Stimulated activated CD8-positive, alpha-beta memory T cell treated with anti-CD3 and anti-CD28 coated beads, Interleukin-7, amount 100 ng/mL, for 48 hours (primary cell): ENCODE measurements around the gene ZNF831.

ENCODE experiments used
- DNase-seq, 2 donors: peaks; one replicate each; pipeline ENCODE4 v3.0.0-alpha.2; 2020; ENCODE audit warnings: low read depth in 1 of 2; ENCODE audit errors: extremely low read depth in 1 of 2

Gene ZNF831

DNA sequence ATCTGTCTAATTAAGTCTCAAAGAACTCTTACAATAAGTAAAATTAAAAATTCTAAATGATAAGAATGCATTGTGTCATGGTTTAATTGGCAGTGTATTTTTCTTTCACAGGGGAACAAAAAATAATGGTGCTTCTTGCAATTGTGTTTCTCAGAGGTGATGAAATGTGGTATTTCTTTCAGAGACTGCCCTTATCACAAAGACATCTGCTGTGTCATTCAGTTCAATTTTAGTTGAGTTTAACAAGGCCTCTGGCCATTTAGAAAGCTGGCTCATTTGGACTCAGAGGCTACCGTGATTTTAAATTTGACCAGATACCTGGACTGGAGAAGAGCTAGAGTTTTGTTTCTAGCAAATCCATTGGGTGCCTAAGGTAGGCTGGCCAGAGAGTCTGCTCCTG is 23.6 kb upstream of the ZNF831 start:
- no peak for DNase-seq

DNA sequence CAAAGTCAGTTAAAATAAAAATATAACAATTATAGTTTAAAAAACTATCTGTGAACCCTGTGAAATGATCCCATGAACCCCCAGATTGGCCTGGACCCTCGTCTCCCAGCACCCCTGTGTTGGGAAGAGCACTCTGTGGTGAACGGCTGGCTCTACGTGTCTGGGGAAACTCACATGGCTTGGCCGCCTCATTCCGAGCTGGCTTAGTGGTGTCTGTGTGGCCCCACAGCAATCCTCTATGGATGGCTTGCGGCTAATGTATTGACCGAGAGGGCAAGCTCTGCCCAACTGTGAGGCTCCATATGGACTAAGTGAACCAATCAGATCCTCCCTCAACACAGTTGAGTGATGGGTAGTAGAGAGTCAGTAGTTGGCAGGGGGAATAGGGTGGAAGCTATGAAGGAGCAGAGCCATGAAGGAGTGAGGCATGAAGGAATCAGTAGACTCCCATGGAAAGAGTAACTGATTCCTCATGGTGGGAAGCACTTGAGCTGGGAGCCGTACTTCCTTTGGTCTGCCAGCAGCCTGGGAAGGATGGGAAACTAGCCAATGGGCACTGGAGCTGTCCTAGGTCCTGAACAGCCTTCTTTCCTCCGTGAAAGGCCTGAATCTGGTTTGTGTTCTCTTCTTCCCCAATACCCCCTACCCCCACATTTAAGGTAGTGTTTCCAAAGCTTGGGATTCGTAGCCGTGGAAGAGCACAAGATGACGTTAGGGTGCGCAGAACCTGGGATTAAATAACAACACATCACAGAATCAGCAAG is 21.6 kb upstream of the ZNF831 start:
- DNase-seq: no peak

DNA sequence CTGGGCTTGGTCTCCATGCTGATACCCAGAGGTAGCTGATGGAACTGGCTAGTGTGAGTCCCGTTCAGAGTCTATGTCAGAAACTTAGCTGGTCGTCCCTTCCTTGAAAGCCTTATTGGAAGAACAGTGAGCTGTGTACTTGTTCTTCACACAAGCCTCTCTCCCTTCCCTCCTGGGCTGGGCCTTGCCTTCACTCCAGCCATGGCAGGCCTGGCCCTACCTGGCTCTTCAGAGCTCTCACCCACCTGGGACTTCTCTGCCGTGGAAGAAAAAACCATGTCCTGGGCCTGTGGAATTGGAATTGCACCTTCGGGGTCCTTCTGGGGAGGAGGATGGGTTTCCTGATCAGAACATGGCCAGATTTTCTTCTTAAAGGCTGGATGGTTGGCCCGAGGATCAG is 20.3 kb upstream of the ZNF831 start:
- no peak for DNase-seq

DNA sequence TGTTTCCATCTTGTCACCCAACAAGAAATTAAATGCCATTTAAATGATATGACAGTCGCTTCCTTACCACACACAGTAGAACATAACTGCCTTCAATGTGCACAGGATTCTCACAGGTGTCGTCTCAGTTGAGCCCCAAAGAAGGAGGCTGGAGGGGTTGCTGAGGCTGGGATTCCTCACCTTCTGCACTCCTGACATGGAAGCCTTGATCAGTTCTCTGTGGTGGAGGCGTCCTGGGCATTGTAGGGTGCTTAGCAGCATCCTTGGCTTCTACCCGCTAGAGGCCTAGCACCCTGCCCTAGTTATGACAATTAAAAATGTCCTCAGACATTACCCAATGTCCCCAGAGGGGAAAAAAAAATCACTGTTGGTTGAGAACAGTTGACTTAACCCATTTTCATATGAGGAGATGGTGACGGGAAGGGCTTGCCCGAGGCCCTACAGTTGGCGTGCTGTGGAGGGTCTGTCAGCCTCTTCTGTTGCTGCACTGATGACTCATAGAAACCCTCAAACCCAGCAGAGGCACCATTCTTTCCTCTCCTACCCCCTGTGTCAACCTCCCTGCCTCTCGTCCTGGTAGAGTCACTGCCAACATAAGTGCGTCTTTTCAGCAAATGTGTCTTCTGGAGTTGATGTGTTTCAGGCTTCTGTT is 19.3 kb upstream of the ZNF831 start:
- DNase-seq: peak; percentile 48 to 73

DNA sequence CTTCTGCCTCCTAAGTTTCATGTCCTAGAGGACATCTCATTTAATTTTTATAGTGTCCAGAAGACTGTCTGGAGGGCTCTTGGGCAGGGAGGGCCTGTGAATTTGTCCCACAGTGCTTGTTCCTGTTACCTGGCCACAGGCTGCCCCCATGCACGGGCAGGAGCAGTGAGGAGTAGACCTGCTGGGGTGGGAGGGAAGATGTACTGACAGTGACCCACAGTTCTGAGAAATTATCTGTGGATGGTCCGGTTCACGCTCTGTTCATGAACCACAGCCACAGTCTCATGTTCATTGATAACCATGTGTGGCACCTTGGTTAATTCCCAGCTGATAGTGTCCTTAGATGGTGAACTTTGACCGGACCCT is 18.8 kb upstream of the ZNF831 start:
- DNase-seq: no peak

DNA sequence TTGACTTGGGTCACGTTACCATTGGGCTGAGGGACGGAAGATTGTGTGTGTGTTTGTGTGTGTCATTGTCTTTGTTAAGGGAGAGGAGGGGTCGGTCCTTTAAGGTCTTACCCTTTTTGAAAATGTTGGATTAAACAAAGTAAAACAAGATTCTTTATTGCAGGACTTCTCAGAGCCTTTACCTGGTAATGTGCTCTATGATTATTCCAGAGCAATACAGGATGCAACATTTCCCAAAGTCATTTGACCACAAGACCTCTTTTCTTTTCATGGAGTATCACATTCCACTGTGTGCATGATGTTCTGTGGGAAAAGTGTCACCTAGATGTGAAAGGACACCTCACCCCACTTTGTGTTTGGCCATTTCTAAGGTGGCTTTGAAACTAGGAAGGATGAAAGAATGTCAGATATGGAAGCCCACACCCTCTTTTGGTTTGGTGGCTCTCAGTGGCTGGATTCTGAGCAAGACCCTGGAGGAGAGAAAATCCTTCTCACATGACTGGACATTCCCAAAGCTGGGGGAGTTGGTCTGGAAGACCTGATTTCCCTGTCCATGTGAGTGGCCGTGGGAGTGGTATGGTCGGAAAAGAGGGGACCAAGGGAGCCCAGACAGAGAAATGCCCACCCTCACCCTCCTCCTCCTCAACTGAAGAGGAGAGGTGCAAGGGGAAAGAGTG is 18.2 kb upstream of the ZNF831 start:
- no peak for DNase-seq

DNA sequence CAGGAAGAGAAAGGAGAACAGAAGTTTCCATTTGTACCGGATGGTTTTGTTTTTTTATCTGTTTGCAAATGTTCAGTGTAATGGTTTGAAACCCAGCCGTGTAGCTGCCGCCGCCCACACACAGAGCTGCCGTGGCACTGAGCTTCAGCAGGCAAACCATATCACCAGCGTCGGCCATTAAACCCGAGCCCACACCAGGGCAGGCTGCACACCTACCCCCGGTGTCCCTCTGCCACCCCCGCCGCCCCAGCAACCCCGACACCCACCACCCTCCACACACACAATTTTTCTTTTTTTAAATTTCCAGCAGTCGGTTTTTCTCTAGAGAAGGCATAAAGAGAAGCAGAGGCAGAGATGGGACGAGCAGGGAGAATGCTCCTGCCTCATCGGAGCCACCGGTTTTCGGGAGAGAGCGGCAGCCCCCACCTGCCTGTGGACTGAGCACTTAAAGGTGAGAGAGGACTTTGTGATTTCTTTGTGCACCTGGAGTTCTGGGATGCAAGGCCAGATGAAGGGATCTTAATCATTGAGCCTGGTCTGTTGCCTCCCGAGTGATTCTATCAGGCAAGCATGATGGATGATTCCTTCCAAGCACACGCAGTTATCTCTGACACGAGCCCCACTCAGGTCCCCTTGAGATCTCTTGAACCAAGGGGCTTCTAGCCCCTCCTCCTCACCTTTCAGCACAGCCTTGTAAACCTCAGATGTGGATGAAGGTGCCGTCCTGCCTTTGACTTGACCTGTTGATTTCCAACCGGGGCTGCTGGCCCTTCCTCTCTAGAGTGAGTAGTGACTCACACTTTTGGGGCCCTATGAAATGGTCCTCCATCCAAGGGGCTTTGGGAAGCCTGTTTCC is 17.5 kb upstream of the ZNF831 start:
- peak; percentile 46 to 65 for DNase-seq

DNA sequence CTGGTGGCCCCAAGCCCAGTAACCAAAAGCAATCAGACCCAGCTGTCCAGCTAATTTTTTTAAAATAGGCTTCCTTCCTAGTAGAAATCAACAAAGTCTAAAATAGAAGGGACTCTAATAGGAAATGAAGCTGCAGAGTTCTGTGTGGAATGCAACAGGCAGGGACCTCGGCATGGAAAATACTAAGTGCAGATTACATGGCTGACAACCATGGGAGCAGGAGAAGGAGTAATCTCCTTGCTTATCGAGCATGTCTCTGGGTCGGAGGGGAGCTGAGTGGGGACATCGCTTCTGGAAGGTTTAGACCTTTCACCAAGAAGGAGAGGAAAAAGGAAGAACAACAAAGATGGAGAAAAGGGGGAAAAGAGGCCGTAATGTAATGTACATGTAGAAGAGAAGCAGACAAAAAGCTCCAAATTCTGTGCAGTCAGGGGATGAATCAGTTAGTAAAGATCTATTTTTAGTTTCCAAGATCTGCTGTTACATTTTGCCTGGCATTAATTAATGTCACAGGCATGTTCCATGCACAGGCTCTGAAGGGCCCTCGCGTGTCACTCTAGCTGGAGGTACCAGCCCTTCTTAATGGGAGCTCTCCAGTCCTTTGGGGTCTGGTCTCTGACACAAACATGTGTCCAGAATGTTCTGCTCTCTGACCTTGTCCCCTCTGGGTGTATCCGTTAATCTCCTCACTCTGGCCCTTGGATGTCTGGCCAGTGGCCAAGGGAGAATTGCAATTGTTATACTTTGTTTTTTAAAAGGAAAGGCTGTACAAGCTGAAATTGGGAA is 16.6 kb upstream of the ZNF831 start:
- DNase-seq: no peak

DNA sequence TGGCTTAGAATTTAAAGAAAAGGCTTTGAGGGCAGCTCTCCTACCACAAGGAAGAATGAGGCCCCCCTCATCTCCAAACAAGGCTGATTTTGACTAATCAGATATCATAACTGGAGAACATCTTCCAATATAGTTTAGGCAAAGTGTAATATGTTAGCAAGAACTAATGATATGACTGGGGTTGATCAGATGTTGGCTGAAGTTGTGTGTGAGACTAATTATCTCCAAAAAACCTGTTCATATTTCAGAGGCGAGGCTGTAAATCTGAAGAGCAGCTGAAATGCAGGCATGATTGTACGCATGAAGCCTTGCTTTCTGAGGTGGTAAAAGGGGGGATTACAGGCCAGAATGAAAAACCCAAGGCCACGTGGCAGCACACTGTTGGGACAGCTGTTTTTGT is 16.0 kb upstream of the ZNF831 start:
- no peak for DNase-seq

DNA sequence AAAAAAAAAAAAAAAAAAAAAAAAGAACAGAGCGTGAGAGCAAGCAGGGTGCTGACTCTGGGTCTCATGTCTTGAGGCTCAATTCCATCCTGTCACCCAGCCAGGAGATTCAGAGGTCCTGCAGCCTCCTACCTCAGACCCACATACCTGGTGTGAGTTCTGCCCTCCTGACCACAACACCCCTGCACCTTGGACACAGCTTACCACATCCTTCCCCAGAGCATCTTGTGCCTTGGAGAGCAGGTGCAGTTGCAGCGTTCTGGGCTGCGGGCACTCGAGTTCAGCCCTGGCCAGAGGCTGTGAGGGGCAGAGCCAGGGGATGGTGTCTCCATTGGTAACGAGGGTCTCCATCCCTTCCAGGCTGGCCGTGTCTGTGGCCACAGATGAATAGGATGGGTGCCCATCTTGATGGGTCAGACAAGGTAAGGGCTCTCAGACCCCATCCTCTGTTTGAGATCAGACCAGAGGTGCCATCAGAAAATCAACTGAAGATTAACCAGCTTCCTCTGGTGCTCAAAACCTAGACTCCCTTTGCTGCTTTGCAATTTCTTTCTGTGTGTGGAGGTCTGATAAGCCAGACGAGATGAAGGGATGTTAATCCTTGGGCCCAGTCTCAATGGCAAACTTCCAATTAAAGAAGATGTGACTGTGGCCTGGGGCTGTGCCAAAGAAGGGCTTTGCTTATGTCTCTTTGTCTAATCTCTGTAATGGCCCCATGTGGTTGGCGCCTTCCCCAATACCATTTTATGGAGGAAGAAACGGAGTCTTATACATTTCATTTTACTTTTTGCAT is 14.7 kb upstream of the ZNF831 start:
- DNase-seq: no peak

DNA sequence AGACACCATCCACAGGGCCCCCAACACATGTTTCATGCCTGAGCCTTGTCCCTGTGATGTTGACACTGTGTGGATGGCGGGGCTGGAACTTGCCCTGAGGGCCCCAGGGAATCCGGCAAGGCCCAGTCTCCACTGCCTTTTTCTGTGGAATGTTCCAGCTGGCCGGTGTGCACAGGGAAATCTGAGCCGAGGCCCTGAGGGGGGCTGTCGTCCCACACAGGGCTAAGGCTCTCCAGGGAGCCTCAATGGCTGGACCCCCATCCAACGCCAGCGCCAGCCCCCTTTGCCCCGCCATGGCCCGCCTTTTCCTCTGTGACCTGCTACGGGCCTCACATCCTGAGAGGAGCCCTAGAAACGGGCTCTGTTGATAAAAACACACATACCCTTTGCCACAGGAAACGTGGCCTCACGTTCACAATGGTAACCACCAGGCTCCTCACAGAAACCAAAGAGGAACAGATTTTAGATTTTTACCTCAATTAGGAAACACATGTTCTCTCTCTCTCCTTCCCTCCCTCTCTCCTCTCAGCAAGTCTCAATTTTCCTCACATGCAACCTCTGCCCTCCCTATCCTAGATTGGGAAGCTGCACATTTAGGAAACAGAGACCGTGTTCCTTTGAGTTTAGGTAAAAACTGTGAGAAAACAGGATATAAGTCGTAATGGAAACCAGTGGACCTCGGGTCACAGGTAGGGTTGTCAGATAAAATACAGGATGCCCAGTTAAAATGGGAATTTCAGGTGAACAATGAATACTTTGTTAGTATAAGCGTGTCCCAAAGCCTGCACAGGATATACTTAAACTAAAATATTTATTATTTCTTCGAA is 13.7 kb upstream of the ZNF831 start:
- peak; percentile 47 to 62 for DNase-seq

DNA sequence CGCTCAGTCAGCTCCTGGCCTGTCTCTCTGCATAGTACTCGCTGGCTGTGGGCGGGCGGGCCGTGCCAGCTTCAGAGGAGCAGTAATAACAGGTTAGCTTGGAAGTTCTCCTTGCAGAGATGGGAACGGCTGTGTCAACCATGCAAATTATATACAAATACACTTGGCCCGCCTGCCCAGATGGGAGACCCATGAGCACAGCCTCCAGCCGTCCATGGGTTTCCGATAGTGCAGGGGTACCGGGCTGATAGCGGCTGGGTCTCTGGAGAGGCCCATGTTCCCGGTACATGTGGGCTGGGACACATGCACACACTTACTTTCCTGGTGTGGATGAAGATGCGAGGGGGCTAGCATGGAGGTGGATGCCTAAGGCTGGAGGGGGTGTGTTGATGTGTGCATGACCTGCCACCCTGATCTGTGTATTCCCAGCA is 12.8 kb upstream of the ZNF831 start:
- DNase-seq: no peak

DNA sequence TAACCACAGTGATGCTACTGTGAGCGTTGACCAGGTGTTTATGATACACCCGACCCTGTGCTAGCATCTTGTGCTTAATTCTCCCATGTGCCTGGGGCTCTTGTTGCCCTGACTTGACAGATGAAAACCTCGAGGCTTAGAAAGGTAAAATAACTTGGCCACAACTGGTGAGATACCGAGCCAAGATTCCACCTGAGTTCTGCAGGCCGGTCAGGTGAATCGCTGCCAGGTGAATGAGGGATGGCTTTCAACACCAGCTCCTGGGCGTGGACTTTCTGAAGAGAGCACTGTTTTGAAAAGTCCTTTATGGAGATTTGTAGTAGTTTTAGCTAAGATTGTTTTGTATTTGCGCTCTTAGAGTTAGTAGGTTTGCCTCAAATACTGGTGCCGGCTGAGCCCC is 12.2 kb upstream of the ZNF831 start:
- DNase-seq: no peak

DNA sequence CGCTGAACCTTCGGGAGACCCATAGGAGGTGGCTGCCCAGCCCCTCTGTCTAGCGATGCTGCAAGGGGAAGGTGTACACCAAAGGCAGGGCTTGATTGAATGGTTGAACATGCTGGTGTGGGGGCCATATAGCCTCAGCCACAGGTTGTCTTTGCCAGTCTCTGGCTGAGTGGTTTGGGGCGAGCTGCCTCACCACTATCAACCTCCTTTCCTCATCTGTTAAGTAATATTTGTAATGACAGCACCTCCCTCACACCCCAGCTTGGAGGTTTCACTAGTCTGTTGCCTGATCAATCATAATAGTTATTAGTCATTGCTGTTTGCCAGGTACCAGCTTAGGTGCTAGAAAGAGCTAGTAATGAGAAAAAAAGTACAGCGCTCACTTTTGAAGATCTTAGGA is 11.8 kb upstream of the ZNF831 start:
- no peak for DNase-seq

DNA sequence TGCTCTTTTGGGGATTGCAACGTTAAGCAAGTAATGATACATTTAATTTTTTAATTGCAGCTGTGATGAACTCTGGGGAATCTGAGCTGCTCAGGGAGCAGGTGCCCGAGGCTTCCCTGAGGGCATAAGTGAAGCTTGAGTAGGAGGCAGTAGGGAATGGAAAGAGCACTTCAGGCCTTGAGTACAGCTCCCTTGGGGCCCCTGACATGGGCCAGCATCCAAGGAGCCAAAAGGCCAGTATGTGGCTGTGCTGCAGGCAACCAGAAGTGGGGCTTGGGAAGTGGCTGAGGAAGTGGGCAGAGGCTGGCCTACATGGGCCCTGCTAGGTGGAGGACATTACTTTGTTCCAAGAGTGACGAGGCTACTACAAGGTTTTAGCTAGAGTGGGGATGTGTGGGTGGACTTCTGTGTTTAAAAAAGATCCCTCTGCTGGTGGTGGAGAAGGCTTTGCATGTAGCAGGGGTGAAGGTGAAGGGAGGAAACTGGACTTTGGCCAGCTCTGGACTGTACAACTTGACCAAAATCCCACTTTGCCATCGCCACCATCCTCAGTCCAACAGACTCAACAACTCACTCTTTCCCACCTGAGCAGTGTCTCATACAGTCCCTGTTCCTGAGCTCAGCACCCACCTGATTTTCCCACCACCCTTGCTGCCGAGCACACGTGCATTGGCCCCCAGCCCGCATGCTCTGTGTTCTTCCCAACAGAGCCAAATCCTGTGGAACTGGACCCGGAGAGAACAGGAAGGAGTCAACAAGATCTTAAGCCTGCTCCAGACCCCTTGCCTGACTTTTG is 10.9 kb upstream of the ZNF831 start:
- DNase-seq: no peak

DNA sequence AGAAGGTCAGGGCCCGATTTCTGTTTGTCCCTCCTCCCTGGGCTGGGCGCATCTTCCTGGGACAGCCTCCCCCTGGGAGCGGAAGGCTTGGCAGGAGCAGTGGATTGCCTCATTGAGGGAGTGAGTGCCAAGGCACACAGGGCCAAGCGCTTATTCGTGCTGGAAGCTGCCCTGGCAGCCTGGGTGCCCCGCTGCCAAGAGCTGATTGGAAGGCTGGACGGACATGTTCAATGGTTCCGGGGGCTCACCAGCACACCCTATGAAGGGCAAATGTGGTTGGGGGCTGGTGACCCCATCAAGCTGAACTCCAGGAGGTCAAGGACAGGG is 10.3 kb upstream of the ZNF831 start:
- DNase-seq: no peak

DNA sequence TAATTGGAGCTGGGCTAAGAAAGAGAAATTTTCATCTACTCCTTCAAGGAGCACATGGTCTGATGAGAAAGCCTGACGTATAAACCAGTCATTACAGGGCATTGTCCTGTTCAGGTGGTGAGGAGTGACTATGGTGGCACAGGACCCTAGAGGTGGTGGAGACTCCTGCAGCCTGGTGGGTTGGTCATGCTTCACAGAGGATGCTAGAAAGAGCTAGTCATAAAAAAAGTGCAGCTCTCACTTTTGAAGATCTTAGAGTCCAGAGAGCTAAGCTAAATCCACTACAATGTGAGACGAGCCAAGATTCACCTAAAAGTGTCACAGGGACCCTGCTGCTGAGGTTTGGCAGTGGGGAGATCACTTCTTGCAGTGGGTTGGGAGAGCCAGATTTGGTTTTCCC is 9.8 kb upstream of the ZNF831 start:
- DNase-seq: no peak

DNA sequence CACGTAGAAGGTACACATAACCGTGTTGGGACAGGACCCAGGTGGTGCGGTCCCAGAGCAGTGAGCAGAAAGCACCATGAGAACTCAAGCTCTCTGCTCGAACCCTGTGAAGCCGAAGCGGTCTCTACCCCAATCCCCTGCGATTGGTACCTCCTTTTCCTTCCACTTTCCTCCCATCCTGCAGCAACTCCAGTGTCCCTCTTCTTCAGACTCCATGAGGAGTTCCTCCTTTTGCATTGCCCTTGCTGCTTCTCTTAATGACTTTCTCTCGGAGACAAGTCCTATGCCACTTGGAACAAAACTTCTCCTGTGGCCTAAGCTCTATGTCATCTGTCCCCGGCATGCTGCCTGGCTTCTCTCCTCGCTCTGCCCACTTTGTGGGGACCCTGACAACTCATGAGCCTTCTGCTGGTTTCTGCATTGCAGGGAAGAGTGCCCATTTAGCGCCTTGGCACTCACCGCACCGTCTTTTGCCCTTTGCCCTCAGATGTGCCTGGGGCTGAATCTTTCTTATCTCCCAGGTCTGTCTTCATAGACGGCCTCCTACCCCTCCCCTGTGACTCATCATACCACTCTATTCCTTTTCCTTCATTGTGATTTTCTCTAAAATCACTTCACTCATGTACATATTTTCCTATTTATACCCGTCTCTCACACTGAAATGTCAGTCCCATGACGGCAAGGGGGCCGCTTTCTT is 9.2 kb upstream of the ZNF831 start:
- no peak for DNase-seq
